CD8-positive, alpha-beta memory T cell (primary cell): ENCODE results near the gene SORCS3. TPM values are rescaled to one million over a fixed set of nuclear protein-coding genes. Genes with fewer than 3 reads are reported as not detected.

Experiments used
- CTCF ChIA-PET: fragments of 350-600 bp; sonication (Branson Sonifier 250); formaldehyde crosslinking; loops from one replicate; lab custom pipeline; 2021; ENCODE audit warnings: antibody characterized with exemption; lab: Charles Lee
- POLR2A ChIA-PET: fragments of 350-600 bp; sonication (Branson Sonifier 250); formaldehyde crosslinking; loops from one replicate; lab custom pipeline; 2021; ENCODE audit warnings: antibody characterized with exemption; lab: Charles Lee
- DNase-seq, 5 donors: peaks; one replicate each; pipeline versions ENCODE4 v3.0.0 to v3.0.0-alpha.2; 2020 to 2022; ENCODE audit warnings: mixed read lengths in 1 of 5
- H3K27ac ChIP-seq: one replicate; pipeline ENCODE4 v1.7.0; 2013; ENCODE audit warnings: low read depth, mild to moderate bottlenecking, low read length, moderate library complexity
- H3K27me3 ChIP-seq: 2 replicates; pipeline ENCODE4 v1.7.0; 2013; ENCODE audit warnings: low read length, mild to moderate bottlenecking; ENCODE audit not compliant: insufficient read depth, poor library complexity, severe bottlenecking
- H3K36me3 ChIP-seq: 2 replicates; pipeline ENCODE4 v1.7.0; 2013; ENCODE audit warnings: mild to moderate bottlenecking, low read length, moderate library complexity; ENCODE audit not compliant: insufficient read depth
- H3K4me1 ChIP-seq: 2 replicates; pipeline ENCODE4 v1.7.0; 2013; ENCODE audit warnings: mild to moderate bottlenecking, low read length, moderate library complexity; ENCODE audit not compliant: insufficient read depth
- H3K4me3 ChIP-seq: 2 replicates; pipeline ENCODE4 v1.7.0; 2013; ENCODE audit warnings: mild to moderate bottlenecking, low read length
- H3K9me3 ChIP-seq: 2 replicates; pipeline ENCODE4 v1.7.0; 2013; ENCODE audit warnings: mild to moderate bottlenecking, low read length
- H3K27ac Mint-ChIP-seq, 8 donors: one replicate each; pipeline ENCODE4 v1.8.0; 2020 to 2021; ENCODE audit warnings: mixed read lengths in 8 of 8, mild to moderate bottlenecking in 6 of 8, inconsistent platforms in 3 of 8, moderate library complexity in 3 of 8
- H3K27me3 Mint-ChIP-seq, 2 donors: one replicate each; pipeline ENCODE4 v1.8.0; 2020 to 2021; ENCODE audit warnings: mixed read lengths in 2 of 2, mild to moderate bottlenecking in 1 of 2, moderate library complexity in 1 of 2
- H3K36me3 Mint-ChIP-seq, 3 donors: one replicate each; pipeline ENCODE4 v1.8.0; 2020 to 2021; ENCODE audit warnings: mixed read lengths in 3 of 3, inconsistent platforms in 1 of 3, mild to moderate bottlenecking in 1 of 3
- H3K4me1 Mint-ChIP-seq, 3 donors: one replicate each; pipeline ENCODE4 v1.8.0; 2020 to 2021; ENCODE audit warnings: mixed read lengths in 3 of 3, inconsistent platforms in 1 of 3, mild to moderate bottlenecking in 1 of 3
- H3K4me3 Mint-ChIP-seq, 7 donors: one replicate each; pipeline ENCODE4 v1.8.0; 2020 to 2021; ENCODE audit warnings: mixed read lengths in 7 of 7, mild to moderate bottlenecking in 6 of 7, moderate library complexity in 4 of 7, inconsistent platforms in 2 of 7
- H3K9me3 Mint-ChIP-seq, 5 donors: one replicate each; pipeline ENCODE4 v1.8.0; 2020 to 2022; ENCODE audit warnings: mixed read lengths in 5 of 5, mild to moderate bottlenecking in 3 of 5, moderate library complexity in 2 of 5, inconsistent platforms in 1 of 5
- polyA plus RNA-seq: library from polyadenylated mRNA; unstranded; fragments of 300-500 nt; fragmentation: Illumina TruSeq; gene quantifications from one replicate; pipeline ENCODE4 v1.2.3, GENCODE V29; 2021
- total RNA-seq, 2 experiments: library from RNA; stranded (reverse); gene quantifications; one replicate each; pipeline ENCODE4 v1.2.3, GENCODE V29; 2021

SORCS3 gene
- total and polyA plus RNA-seq, 3 experiments from 2014 or later = not detected

GRCh38 chr10:105247831-105248499 is 606.9 kb downstream of the SORCS3 start:
- ChIA-PET CTCF (no interaction called here), POLR2A (no interaction called here)
- no peaks in the 10 kb centered on the region for H3K27me3 Mint-ChIP-seq

GRCh38 chr10:105252911-105253310 is 611.8 kb downstream of the SORCS3 start:
- no peaks in the 10 kb centered on the region for H3K36me3 Mint-ChIP-seq
- H3K4me1 ChIP-seq = no peaks in the 10 kb centered on the region
- H3K9me3 Mint-ChIP-seq = peaks cover 0 to 12% (median 6%) of the 10 kb centered on the region in 5 donors
- no peaks in the 10 kb centered on the region for H3K36me3 ChIP-seq
- no peak for DNase-seq
- H3K27ac ChIP-seq = no peak overlapping the region
- ChIA-PET CTCF (no interaction called here), POLR2A (no interaction called here)
- H3K4me1 Mint-ChIP-seq = no peaks in the 10 kb centered on the region
- H3K4me3 Mint-ChIP-seq = no peak overlapping the region
- no peaks in the 10 kb centered on the region for H3K27me3 ChIP-seq
- H3K27me3 Mint-ChIP-seq = no peaks in the 10 kb centered on the region
- H3K9me3 ChIP-seq = no peaks in the 10 kb centered on the region
- H3K27ac Mint-ChIP-seq = no peak overlapping the region
- H3K4me3 ChIP-seq = no peak overlapping the region

More at GRCh38 chr10:105247831-105248499, 606.9 kb downstream of the SORCS3 start:
- no peak overlapping the region for H3K27ac Mint-ChIP-seq
- no peaks in the 10 kb centered on the region for H3K36me3 ChIP-seq
- DNase-seq = no peak
- H3K9me3 Mint-ChIP-seq = peaks cover 0 to 14% (median 6%) of the 10 kb centered on the region in 5 donors
- H3K4me1 Mint-ChIP-seq = no peaks in the 10 kb centered on the region
- no peaks in the 10 kb centered on the region for H3K4me1 ChIP-seq
- no peaks in the 10 kb centered on the region for H3K9me3 ChIP-seq
- no peaks in the 10 kb centered on the region for H3K27me3 ChIP-seq
- H3K4me3 Mint-ChIP-seq = no peak overlapping the region
- no peak overlapping the region for H3K27ac ChIP-seq
- no peak overlapping the region for H3K4me3 ChIP-seq
- H3K36me3 Mint-ChIP-seq = no peaks in the 10 kb centered on the region

- H3K27me3 ChIP-seq = no peaks in the 10 kb centered on the region
- no peaks in the 10 kb centered on the region for H3K36me3 Mint-ChIP-seq
- H3K4me1 ChIP-seq = no peaks in the 10 kb centered on the region
- no peak overlapping the region for H3K27ac ChIP-seq
- no peaks in the 10 kb centered on the region for H3K4me1 Mint-ChIP-seq
- no peak overlapping the region for H3K4me3 ChIP-seq
- no peaks in the 10 kb centered on the region for H3K9me3 ChIP-seq
- H3K27ac Mint-ChIP-seq = no peak overlapping the region
- H3K9me3 Mint-ChIP-seq = peaks cover 0 to 8% (median 3%) of the 10 kb centered on the region in 5 donors
- no peak overlapping the region for H3K4me3 Mint-ChIP-seq
- no peaks in the 10 kb centered on the region for H3K27me3 Mint-ChIP-seq
- ChIA-PET POLR2A (no interaction called here), CTCF (no interaction called here)
- no peaks in the 10 kb centered on the region for H3K36me3 ChIP-seq
- no peak for DNase-seq
Observed at GRCh38 chr10:105253515-105254212, 612.6 kb downstream of the SORCS3 start.

GRCh38 chr10:105258036-105258673 is 617.1 kb downstream of the SORCS3 start:
- H3K4me1 ChIP-seq = no peaks in the 10 kb centered on the region
- CTCF ChIA-PET = no interaction called here
- Mint-ChIP-seq H3K27ac (no peak overlapping the region), H3K36me3 (no peaks in the 10 kb centered on the region), H3K4me1 (no peaks in the 10 kb centered on the region), H3K4me3 (no peak overlapping the region), H3K9me3 (peaks cover 0 to 7% (median 2%) of the 10 kb centered on the region in 5 donors), H3K27me3 (no peaks in the 10 kb centered on the region)
- no peaks in the 10 kb centered on the region for H3K27me3 ChIP-seq
- no peaks in the 10 kb centered on the region for H3K36me3 ChIP-seq
- no peak for DNase-seq
- POLR2A ChIA-PET = no interaction called here
- H3K9me3 ChIP-seq = no peaks in the 10 kb centered on the region
- no peak overlapping the region for H3K4me3 ChIP-seq
- no peak overlapping the region for H3K27ac ChIP-seq

- Histone ChIP-seq H3K27me3 (no peaks in the 10 kb centered on the region), H3K36me3 (no peaks in the 10 kb centered on the region), H3K27ac (no peak overlapping the region), H3K4me1 (no peaks in the 10 kb centered on the region), H3K4me3 (no peak overlapping the region), H3K9me3 (no peaks in the 10 kb centered on the region)
- H3K4me1 Mint-ChIP-seq = no peaks in the 10 kb centered on the region
- peaks cover 0 to 7% (median 2%) of the 10 kb centered on the region in 5 donors for H3K9me3 Mint-ChIP-seq
- no peaks in the 10 kb centered on the region for H3K27me3 Mint-ChIP-seq
- POLR2A ChIA-PET = no interaction called here
- no peak overlapping the region for H3K27ac Mint-ChIP-seq
- no peaks in the 10 kb centered on the region for H3K36me3 Mint-ChIP-seq
- no peak overlapping the region for H3K4me3 Mint-ChIP-seq
- DNase-seq = no peak
- CTCF ChIA-PET = no interaction called here
Observed at GRCh38 chr10:105258674-105259065, 617.6 kb downstream of the SORCS3 start.

GRCh38 chr10:105259201-105259600 is 618.1 kb downstream of the SORCS3 start:
- Histone ChIP-seq H3K36me3 (no peaks in the 10 kb centered on the region), H3K9me3 (no peaks in the 10 kb centered on the region), H3K4me1 (no peaks in the 10 kb centered on the region), H3K4me3 (no peak overlapping the region), H3K27me3 (no peaks in the 10 kb centered on the region), H3K27ac (no peak overlapping the region)
- no peaks in the 10 kb centered on the region for H3K36me3 Mint-ChIP-seq
- ChIA-PET CTCF (no interaction called here), POLR2A (no interaction called here)
- no peaks in the 10 kb centered on the region for H3K4me1 Mint-ChIP-seq
- peaks cover 0 to 7% (median 2%) of the 10 kb centered on the region in 5 donors for H3K9me3 Mint-ChIP-seq
- H3K27ac Mint-ChIP-seq = no peak overlapping the region
- no peak for DNase-seq
- no peaks in the 10 kb centered on the region for H3K27me3 Mint-ChIP-seq
- no peak overlapping the region for H3K4me3 Mint-ChIP-seq

- H3K27ac ChIP-seq = no peak overlapping the region
- ChIA-PET POLR2A (no interaction called here), CTCF (no interaction called here)
- H3K27me3 ChIP-seq = no peaks in the 10 kb centered on the region
- H3K4me1 Mint-ChIP-seq = no peaks in the 10 kb centered on the region
- H3K27ac Mint-ChIP-seq = no peak overlapping the region
- H3K27me3 Mint-ChIP-seq = peaks cover 0 to 1% of the 10 kb centered on the region in 2 donors
- no peak overlapping the region for H3K4me3 Mint-ChIP-seq
- no peak for DNase-seq
- peaks cover 0 to 9% (median 2%) of the 10 kb centered on the region in 5 donors for H3K9me3 Mint-ChIP-seq
- no peaks in the 10 kb centered on the region for H3K36me3 ChIP-seq
- H3K36me3 Mint-ChIP-seq = no peaks in the 10 kb centered on the region
- H3K4me3 ChIP-seq = no peak overlapping the region
- H3K9me3 ChIP-seq = no peaks in the 10 kb centered on the region
- no peaks in the 10 kb centered on the region for H3K4me1 ChIP-seq
Observed at GRCh38 chr10:105262666-105263065, 621.6 kb downstream of the SORCS3 start.

GRCh38 chr10:105266966-105267539 is 626.0 kb downstream of the SORCS3 start:
- Histone ChIP-seq H3K4me3 (no peak overlapping the region), H3K27ac (no peak overlapping the region), H3K9me3 (no peaks in the 10 kb centered on the region), H3K27me3 (no peaks in the 10 kb centered on the region), H3K4me1 (no peaks in the 10 kb centered on the region), H3K36me3 (no peaks in the 10 kb centered on the region)
- H3K9me3 Mint-ChIP-seq = peaks cover 0 to 12% (median 0%) of the 10 kb centered on the region in 5 donors
- peaks cover 0 to 1% of the 10 kb centered on the region in 2 donors for H3K27me3 Mint-ChIP-seq
- H3K4me1 Mint-ChIP-seq = no peaks in the 10 kb centered on the region
- no peaks in the 10 kb centered on the region for H3K36me3 Mint-ChIP-seq
- POLR2A ChIA-PET = no interaction called here
- no peak overlapping the region for H3K27ac Mint-ChIP-seq
- H3K4me3 Mint-ChIP-seq = no peak overlapping the region
- CTCF ChIA-PET = no interaction called here
- no peak for DNase-seq
